Fibroblast of skin of back (primary cell): ENCODE data around the gene EEIG1.

Source experiments
- DNase-seq: peaks from one replicate; pipeline ENCODE4 v3.0.0-alpha.2; 2013

The EEIG1 gene

GRCh38 chr9:127974001-127974768 is 6.6 kb downstream of the EEIG1 start:
- DNase-seq: no peak

DNA sequence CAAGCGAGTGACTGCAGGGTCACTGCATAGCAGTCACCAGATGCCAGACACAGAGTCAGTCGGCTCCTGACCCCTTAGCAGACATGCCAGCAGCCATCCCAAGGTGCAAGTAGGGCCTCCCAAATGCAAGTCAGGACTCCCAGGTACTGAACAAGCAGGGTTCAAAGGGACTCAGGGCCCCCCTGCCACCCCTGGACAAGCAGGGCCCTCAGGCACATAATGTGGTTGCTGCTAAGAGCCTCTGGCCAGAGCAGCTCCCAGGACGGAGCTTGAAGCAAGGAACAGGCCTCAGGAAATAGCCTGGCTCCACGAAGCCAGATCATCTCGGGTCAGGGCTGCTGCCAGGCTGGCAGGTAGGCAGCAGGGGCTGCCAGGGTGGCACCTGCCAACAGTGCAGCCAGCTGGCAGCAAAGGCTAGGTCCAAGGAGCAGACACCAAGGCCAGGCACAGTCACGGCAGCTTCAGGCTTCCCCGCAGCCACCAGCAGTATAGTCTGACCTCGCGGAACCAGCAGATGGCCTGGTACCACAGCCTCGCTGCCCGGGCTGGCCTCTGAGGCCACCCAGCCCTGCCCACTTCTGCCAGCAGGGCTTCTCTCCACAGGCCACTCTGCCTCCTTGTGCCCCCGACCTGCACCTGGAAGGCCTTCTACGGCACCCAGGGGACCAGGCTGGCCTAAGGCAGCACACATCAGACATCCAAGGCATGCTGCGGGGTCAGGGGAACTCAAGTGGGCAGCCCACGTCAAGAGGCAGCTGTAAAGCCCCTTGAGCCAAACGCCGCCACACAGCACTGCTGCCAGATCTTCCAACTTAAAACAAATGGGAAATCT is 7.4 kb downstream of the EEIG1 start:
- DNase-seq: no peak

DNA sequence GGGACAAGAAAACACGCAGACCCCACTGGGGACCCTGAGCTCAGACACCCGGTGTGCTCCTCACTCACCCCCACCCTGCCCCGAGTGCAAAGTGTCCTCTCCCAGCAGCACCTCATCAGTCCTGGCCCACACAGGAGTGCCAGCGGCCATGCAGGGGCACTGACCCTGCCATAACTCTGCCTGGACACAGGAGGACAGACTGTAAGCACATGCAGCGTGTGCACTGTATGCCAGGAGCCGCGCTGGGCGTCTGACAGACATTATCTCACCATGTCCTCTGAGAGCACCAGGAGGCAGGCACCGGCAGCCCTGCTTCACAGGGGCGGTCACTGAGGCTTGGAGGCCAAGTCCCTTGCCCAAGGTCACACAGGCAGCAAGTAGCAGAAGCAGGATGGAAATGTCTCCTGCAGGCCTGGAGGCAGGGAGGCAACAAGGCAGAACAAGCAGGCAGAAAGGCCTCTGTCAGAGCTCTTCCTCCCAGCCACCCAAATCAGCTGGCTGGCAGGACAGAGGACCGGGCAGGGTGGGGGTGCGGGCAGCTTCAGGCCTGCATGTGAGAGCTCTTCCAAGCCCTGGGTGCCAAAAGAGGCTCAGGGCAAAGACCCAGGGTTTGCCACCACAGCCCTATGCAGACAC is 8.4 kb downstream of the EEIG1 start:
- no peak for DNase-seq

GRCh38 chr9:127971357-127972235 is 9.2 kb downstream of the EEIG1 start:
- DNase-seq: no peak

- no peak for DNase-seq
Measured at GRCh38 chr9:127970401-127971313, 10.1 kb downstream of the EEIG1 start.

- peak; percentile 95 for DNase-seq
Measured at GRCh38 chr9:127968700-127969383, 11.9 kb downstream of the EEIG1 start.

DNA sequence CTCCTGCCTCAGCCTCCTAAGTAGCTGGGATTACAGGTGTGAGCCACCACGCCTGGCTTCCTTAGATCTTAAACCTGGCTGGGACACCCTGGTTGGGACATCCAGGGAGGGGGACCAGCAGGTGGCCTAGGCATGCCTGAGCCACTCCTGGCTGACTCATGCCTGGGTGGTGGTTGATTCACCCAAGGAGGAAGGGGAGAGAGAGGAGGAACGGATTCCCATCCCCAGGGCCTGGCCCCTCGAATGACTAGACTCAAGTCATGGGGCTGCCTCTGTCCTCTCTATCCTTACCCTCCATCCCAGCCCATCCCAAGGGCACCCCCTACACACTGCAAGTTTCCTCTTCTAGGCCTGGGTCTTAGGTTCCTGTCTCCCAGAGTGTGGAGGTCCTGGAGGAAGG is 12.7 kb downstream of the EEIG1 start:
- peak; percentile 70 for DNase-seq

DNA sequence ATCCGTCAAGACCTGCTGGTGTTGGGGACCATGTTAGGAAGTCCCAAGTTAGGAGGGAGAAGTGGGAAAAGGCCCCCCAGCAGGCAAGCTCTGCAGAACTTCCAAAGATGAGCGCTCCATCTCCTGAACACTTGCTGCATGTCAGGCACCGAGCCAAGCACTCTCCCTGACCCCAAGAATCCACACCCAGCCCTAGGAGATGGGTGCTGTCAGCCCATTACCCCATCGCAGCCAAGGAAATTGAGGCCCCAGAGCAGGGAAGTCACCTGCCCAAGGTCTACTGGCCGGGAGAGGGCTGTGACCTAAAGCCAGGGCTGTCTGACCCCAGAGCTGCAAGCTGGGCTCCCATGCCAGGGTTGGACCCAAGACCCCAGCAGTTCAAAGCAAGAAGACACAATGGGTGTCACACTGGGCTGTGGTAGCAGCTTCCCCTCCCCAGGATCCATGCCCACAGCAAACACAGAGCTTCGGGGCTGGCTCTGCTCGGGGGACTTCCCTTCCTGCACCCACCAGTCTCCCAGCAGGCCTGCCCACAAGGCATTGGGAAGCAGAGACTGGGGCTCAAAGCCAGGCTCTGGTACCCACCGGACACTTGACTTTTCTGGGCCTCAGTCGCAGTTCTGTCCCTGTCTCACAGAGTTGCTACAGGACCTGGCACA is 13.5 kb downstream of the EEIG1 start:
- DNase-seq: no peak

DNA sequence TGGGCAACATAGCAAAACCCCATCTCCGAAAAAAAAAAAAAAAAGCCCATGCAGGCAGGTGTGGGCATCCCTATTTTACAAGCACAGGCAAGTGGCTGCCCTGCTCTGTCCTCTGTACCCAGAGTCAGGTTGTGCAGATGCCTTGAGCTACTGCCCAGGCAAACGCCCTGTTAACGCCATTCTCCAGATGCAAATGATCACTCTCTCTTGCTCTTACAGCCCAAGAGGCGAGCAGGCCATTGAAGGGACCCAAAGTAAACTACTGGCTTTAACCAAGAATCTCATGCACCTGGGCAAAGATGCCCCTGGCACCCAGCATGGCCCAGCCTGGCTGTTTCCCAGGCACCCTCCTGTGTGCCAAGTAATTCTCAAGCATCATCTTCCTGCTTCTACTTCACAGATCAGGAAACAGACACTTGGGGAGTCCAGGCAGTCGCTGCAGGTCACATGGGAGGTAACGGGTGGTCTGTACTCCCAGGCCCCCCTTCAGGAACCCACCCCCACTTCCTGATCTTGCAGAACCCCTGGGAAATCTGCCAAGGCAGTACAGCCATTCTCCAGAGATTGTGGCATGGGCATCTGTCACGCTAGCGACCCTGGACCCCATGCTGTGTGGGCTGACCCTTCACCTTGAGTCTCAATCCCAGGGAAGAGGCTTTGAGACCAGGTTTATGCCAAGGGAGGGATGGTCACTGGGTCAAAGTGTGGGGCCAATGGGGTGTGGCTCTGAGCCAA is 14.2 kb downstream of the EEIG1 start:
- no peak for DNase-seq

DNA sequence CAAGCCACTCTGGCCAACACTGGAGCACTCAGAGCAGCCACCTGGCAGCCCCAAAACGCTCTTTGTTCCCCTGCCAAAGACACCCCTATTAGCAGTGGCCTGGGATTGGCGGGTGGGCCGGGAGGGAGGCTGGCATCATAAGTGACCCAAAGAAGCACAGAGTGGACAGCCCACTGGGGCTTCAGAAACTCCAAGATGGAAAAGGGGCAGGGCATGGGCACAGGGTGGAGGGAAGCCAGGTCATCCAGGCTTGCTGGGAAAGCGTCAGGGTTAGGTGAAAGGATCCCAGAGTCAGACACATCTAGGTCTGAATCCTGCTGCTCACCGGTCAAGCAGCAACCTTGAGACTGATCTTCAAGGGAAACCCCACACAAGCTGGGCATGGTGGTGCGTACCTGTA is 14.8 kb downstream of the EEIG1 start:
- DNase-seq: peak; percentile 40

DNA sequence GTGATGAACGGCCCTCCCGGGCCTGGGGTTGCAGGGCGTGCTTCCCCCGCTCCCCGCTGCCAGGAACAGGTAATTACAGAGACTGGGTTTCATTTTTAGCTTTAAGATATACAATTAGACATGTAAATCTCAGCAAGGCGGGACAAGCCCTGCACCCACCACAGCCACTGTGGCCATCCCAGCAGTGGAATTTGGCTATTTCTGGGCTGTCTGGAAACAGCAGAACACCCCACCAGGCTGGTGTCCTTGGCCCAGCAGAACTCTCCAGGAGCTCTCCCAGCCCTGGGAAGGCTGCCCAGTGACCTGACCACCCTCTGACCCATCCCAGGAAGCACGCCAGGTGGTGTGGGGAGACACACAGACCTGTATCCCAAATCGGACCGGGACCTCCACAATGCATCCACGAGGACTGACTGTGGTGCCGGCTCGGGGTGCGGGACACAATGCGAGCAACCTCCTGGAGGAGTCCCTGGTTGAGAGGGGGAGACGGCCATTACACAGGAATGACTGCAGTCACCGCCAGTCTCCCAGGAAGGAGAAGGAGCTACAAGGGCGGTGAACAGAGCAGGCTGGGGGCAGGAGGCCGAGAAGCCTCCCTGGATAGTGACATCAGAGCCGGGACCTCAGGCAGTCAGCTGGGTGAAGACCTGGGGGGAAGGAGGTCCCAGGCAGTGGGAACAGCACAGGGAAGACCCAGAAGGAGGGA is 17.3 kb downstream of the EEIG1 start:
- no peak for DNase-seq

- DNase-seq: no peak
Measured at GRCh38 chr9:127963041-127963358, 17.8 kb downstream of the EEIG1 start.

DNA sequence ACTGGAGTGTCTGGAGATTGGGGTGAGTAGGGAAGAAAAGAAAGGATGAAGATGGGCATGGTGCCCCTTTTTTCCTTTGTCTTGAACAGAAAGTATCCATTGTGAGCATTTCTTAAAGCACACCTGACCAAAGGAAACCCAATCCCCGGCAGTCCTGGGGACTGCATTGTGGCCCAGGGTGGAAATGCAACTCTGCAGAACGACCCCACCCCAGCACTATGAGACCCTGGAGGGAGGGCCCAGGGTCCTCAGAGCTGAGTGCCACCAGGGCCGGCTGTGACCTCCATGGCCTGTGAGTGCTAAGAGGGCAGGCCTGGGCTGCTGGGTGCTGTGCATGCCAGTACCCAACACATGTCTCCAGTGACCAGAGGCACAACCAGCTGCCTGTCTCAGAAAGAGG is 18.5 kb downstream of the EEIG1 start:
- DNase-seq: no peak

GRCh38 chr9:127961613-127962155 is 19.1 kb downstream of the EEIG1 start:
- no peak for DNase-seq

GRCh38 chr9:127961155-127961490 is 19.7 kb downstream of the EEIG1 start:
- DNase-seq: no peak

GRCh38 chr9:127960410-127961154 is 20.2 kb downstream of the EEIG1 start:
- no peak for DNase-seq

- no peak for DNase-seq
Measured at GRCh38 chr9:127959841-127960409, 20.9 kb downstream of the EEIG1 start.

GRCh38 chr9:127959398-127959797 is 21.4 kb downstream of the EEIG1 start:
- DNase-seq: no peak
